H1 (cell line): ENCODE results near the gene SYF2. TPM values are rescaled to one million over a fixed set of nuclear protein-coding genes. Genes with fewer than 3 reads are reported as not detected.
A peak's percentile ranks its signal among the peaks of the same experiment; 100 is the strongest.

Experiments
- CTCF ChIA-PET: fragments of 300-600 bp; sonication (Branson Sonifier 250); formaldehyde crosslinking; loops from one replicate; lab custom pipeline; 2021; ENCODE audit not compliant: partially characterized antibody; lab: Charles Lee
- POLR2A ChIA-PET: fragments of 300-600 bp; sonication (Branson Sonifier 250); formaldehyde crosslinking; loops from one replicate; lab custom pipeline; 2021; ENCODE audit warnings: inconsistent platforms; ENCODE audit not compliant: partially characterized antibody; lab: Charles Lee
- DNase-seq, 2 experiments: peaks; one replicate each; pipeline versions ENCODE4 v3.0.0 to v3.0.0-alpha.2; 2010 to 2022; ENCODE audit warnings: low spot score in 2 of 2, low read depth in 1 of 2, mixed read lengths in 1 of 2
- FAIRE-seq: peaks from 2 replicates; lab custom pipeline; 2011; peaks lifted over from hg19 to GRCh38; lab: Jason Lieb, UNC
- H2AFZ ChIP-seq: 2 replicates; pipeline ENCODE4 v1.8.1; 2012; ENCODE audit warnings: low read length, inconsistent platforms
- H2AK5ac ChIP-seq: 2 replicates; pipeline ENCODE4 v1.6.1; 2013; ENCODE audit warnings: low read depth, low read length
- H2BK120ac ChIP-seq: replicated peaks from 2 replicates; pipeline ENCODE3; 2013; ENCODE audit warnings: low read depth, low read length, inconsistent platforms
- H2BK12ac ChIP-seq: 2 replicates; pipeline ENCODE4 v1.6.1; 2013; ENCODE audit warnings: low read depth, low read length
- H2BK15ac ChIP-seq: 2 replicates; pipeline ENCODE4 v1.6.1; 2013; ENCODE audit warnings: low read length
- H2BK20ac ChIP-seq: 2 replicates; pipeline ENCODE4 v1.6.1; 2013; ENCODE audit warnings: low read length
- H2BK5ac ChIP-seq: 2 replicates; pipeline ENCODE4 v1.6.1; 2013; ENCODE audit warnings: low read depth, low read length
- H3K14ac ChIP-seq: 2 replicates; pipeline ENCODE4 v1.6.1; 2013; ENCODE audit warnings: inconsistent platforms; ENCODE audit not compliant: insufficient read length
- H3K18ac ChIP-seq: 2 replicates; pipeline ENCODE4 v1.6.1; 2013; ENCODE audit warnings: low read length; ENCODE audit errors: extremely low read depth
- H3K23ac ChIP-seq: 2 replicates; pipeline ENCODE4 v1.6.1; 2013; ENCODE audit warnings: inconsistent platforms; ENCODE audit not compliant: insufficient read length
- H3K23me2 ChIP-seq: 2 replicates; pipeline ENCODE4 v1.6.1; 2013; ENCODE audit warnings: low read depth, low read length
- H3K27ac ChIP-seq: 2 replicates; pipeline ENCODE4 v1.6.1; 2011; ENCODE audit warnings: low read depth, low read length, inconsistent platforms
- H3K27me3 ChIP-seq, 4 experiments: replicated peaks in 1 of 4; 1 replicate in 1 of 4; 2 replicates in 3 of 4; pipeline versions ENCODE4 v1.6.1 to v1.8.1; 2011 to 2013; ENCODE audit warnings: low read length in 3 of 4, mild to moderate bottlenecking in 3 of 4, inconsistent platforms in 2 of 4, mixed read lengths in 2 of 4, moderate library complexity in 1 of 4; ENCODE audit not compliant: control insufficient read depth in 3 of 4, insufficient read depth in 3 of 4; ENCODE audit errors: extremely low read depth in 1 of 4
- H3K36me3 ChIP-seq, 4 experiments: 2 replicates each; pipeline versions ENCODE4 v1.6.1 to v1.8.1; 2011 to 2013; ENCODE audit warnings: mild to moderate bottlenecking in 4 of 4, low read length in 3 of 4, moderate library complexity in 2 of 4, control low read depth in 1 of 4, inconsistent platforms in 1 of 4; ENCODE audit not compliant: insufficient read depth in 4 of 4, control insufficient read depth in 2 of 4
- H3K4ac ChIP-seq: replicated peaks from 2 replicates; pipeline ENCODE3; 2013; ENCODE audit warnings: low read length, low read depth, mixed read lengths, inconsistent platforms; ENCODE audit not compliant: insufficient read length
- H3K4me1 ChIP-seq, 4 experiments: replicated peaks in 1 of 4; 1 replicate in 1 of 4; 2 replicates in 3 of 4; pipeline versions ENCODE4 v1.6.1 to v1.8.1; 2011 to 2013; ENCODE audit warnings: low read length in 3 of 4, inconsistent platforms in 2 of 4, mixed read lengths in 1 of 4; ENCODE audit not compliant: insufficient read depth in 4 of 4, control insufficient read depth in 3 of 4
- H3K4me2 ChIP-seq, 2 experiments: 2 replicates each; pipeline versions ENCODE4 v1.6.1 to v1.8.1; 2011 to 2013; ENCODE audit warnings: low read depth in 2 of 2, low read length in 2 of 2, control low read depth in 1 of 2, inconsistent platforms in 1 of 2, mild to moderate bottlenecking in 1 of 2; ENCODE audit not compliant: insufficient read depth in 1 of 2
- H3K4me3 ChIP-seq, 4 experiments: fragments of 200-600, 300-600 bp in 1 of 4; sonication (generic), shearing (Covaris generic), sonication (Bioruptor Twin) in 1 of 4; 2 replicates each; pipeline versions ENCODE4 v1.5.1 to v1.8.1; 2011 to 2016; ENCODE audit warnings: low read length in 4 of 4, low read depth in 3 of 4, control low read depth in 2 of 4, inconsistent platforms in 2 of 4, mild to moderate bottlenecking in 2 of 4, mixed read lengths in 1 of 4, moderate library complexity in 1 of 4; ENCODE audit not compliant: insufficient read depth in 2 of 4; ENCODE audit errors: extremely low read depth in 1 of 4
- H3K56ac ChIP-seq: replicated peaks from 2 replicates; pipeline ENCODE3; 2013; ENCODE audit warnings: low read depth, mild to moderate bottlenecking, mixed read lengths, low read length, inconsistent platforms; ENCODE audit not compliant: insufficient read length
- H3K79me1 ChIP-seq: 2 replicates; pipeline ENCODE4 v1.6.1; 2013; ENCODE audit warnings: low read depth, low read length, control low read depth
- H3K79me2 ChIP-seq, 2 experiments: 2 replicates each; pipeline versions ENCODE4 v1.6.1 to v1.8.1; 2012 to 2013; ENCODE audit warnings: low read length in 2 of 2, mild to moderate bottlenecking in 2 of 2, inconsistent platforms in 1 of 2; ENCODE audit not compliant: insufficient read depth in 2 of 2, control insufficient read depth in 1 of 2
- H3K9ac ChIP-seq, 4 experiments: replicated peaks in 1 of 4; 1 replicate in 1 of 4; 2 replicates in 3 of 4; pipeline versions ENCODE4 v1.6.1 to v1.8.1; 2011 to 2013; ENCODE audit warnings: low read depth in 3 of 4, low read length in 3 of 4, control low read depth in 2 of 4, mild to moderate bottlenecking in 2 of 4, moderate library complexity in 2 of 4, inconsistent platforms in 1 of 4; ENCODE audit errors: extremely low read depth in 1 of 4
- H3K9me3 ChIP-seq, 2 experiments: 2 replicates each; pipeline versions ENCODE4 v1.6.1 to v1.8.1; 2012 to 2013; ENCODE audit warnings: mild to moderate bottlenecking in 2 of 2, moderate library complexity in 2 of 2, control low read depth in 1 of 2, inconsistent platforms in 1 of 2, low read depth in 1 of 2, low read length in 1 of 2, mixed read lengths in 1 of 2; ENCODE audit not compliant: insufficient read depth in 2 of 2
- H4K20me1 ChIP-seq, 2 experiments: replicated peaks in 1 of 2; 2 replicates each; pipeline versions ENCODE3 to v1.8.1; 2011 to 2013; ENCODE audit warnings: inconsistent platforms in 2 of 2, low read length in 2 of 2, mild to moderate bottlenecking in 1 of 2; ENCODE audit not compliant: insufficient read depth in 2 of 2, control insufficient read depth in 1 of 2
- H4K5ac ChIP-seq: 2 replicates; pipeline ENCODE4 v1.6.1; 2013; ENCODE audit warnings: low read length, low read depth, mixed read lengths, inconsistent platforms; ENCODE audit not compliant: insufficient read length
- H4K8ac ChIP-seq: 2 replicates; pipeline ENCODE4 v1.8.0; 2013; ENCODE audit warnings: mild to moderate bottlenecking, moderate library complexity, low read length, inconsistent platforms; ENCODE audit not compliant: insufficient read depth; ENCODE audit errors: extremely low read depth
- H4K91ac ChIP-seq: replicated peaks from 2 replicates; pipeline ENCODE3; 2013; ENCODE audit warnings: low read length, mixed read lengths, inconsistent platforms; ENCODE audit not compliant: insufficient read length
- ASH2L ChIP-seq: fragments of 200-600, 300-600 bp; sonication (generic); IDR thresholded peaks from one replicate; pipeline ENCODE4 v1.7.1; 2017; ENCODE audit warnings: low read length
- CHD1 ChIP-seq: IDR thresholded peaks from 2 replicates; pipeline ENCODE4 v1.6.1; 2012; ENCODE audit warnings: low read depth, low read length, improper control_type of control experiment
- CTBP2 ChIP-seq: IDR thresholded peaks from 2 replicates; pipeline ENCODE4 v1.7.0; 2011; ENCODE audit warnings: borderline replicate concordance, mild to moderate bottlenecking, moderate library complexity, mixed read lengths, low read length; ENCODE audit not compliant: insufficient read depth, insufficient read length
- EP300 ChIP-seq, 2 experiments: IDR thresholded peaks; 1 replicate in 1 of 2; 2 replicates in 1 of 2; pipeline ENCODE4 v1.6.1; 2011 to 2012; ENCODE audit warnings: low read depth in 2 of 2, low read length in 2 of 2, mild to moderate bottlenecking in 2 of 2, borderline replicate concordance in 1 of 2, inconsistent platforms in 1 of 2, moderate library complexity in 1 of 2
- POLR2A ChIP-seq, 2 experiments: IDR thresholded peaks; 1 replicate in 1 of 2; 2 replicates in 1 of 2; pipeline ENCODE4 v1.6.1; 2011; ENCODE audit warnings: low read depth in 2 of 2, low read length in 2 of 2, mild to moderate bottlenecking in 2 of 2; ENCODE audit errors: control extremely low read depth in 1 of 2
- POLR2AphosphoS5 ChIP-seq: IDR thresholded peaks from 2 replicates; pipeline ENCODE4 v1.6.1; 2011; ENCODE audit warnings: low read depth, low read length
- RBBP5 ChIP-seq: IDR thresholded peaks from 2 replicates; pipeline ENCODE4 v1.7.1; 2012; ENCODE audit warnings: low read depth, mild to moderate bottlenecking, inconsistent platforms, low read length, moderate library complexity, borderline replicate concordance
- RXRA ChIP-seq: IDR thresholded peaks from 2 replicates; pipeline ENCODE4 v1.6.1; 2011; ENCODE audit warnings: low read depth, mild to moderate bottlenecking, low read length, moderate library complexity; ENCODE audit not compliant: insufficient read depth
- TAF1 ChIP-seq: IDR thresholded peaks from 2 replicates; pipeline ENCODE4 v1.6.1; 2011; ENCODE audit warnings: mild to moderate bottlenecking, low read depth, low read length
- TBP ChIP-seq: IDR thresholded peaks from 2 replicates; pipeline ENCODE4 v1.6.1; 2011; ENCODE audit warnings: low read depth, low read length, improper control_type of control experiment
- YY1 ChIP-seq: IDR thresholded peaks from 2 replicates; pipeline ENCODE4 v1.6.1; 2011; ENCODE audit warnings: low read depth, mild to moderate bottlenecking, low read length
- WGBS, 2 experiments: shearing (Covaris generic) in 1 of 2; methylation state at CpG; one replicate each; pipeline versions ENCODE4 v1.1.6 to v1.1.7; 2013 to 2015; ENCODE audit warnings: low lambda C conversion rate in 2 of 2, mixed read lengths in 2 of 2, inconsistent platforms in 1 of 2, low coverage in 1 of 2, missing lambda C conversion rate in 1 of 2; ENCODE audit not compliant: insufficient replicate concordance in 2 of 2, insufficient coverage in 1 of 2, insufficient read length in 1 of 2; ENCODE audit errors: extremely low coverage in 1 of 2, missing lambda C conversion rate in 1 of 2; 5-methylcytosine and 5-hydroxymethylcytosine counted together
- polyA plus RNA-seq, 7 experiments: library from polyadenylated mRNA; depleted of rRNA in 3 of 7; stranded (reverse) in 5 of 7; unstranded in 2 of 7; fragments of >200 nt in 5 of 7; fragments of 200-250 nt in 2 of 7; gene quantifications; 1 replicate in 5 of 7; 2 replicates in 1 of 7; 4 replicates in 1 of 7; pipeline versions ENCODE4 v1.2.1 to v1.2.3, GENCODE V29; 2011 to 2013; ENCODE audit warnings: missing spikeins in 2 of 7, mixed read lengths in 2 of 7
- total RNA-seq: library from RNA; stranded (reverse); fragmentation: NEBNext Ultra II Directional; extraction: Animal tissue kit (Norgen Biotek cat#: 25700); gene quantifications from 2 replicates; pipeline ENCODE4 v1.2.1, GENCODE V29; 2021

The SYF2 gene
- total and polyA plus RNA-seq, 2 of the 8 experiments (the other 6 are each of a cell fraction or from before 2014, with no cell fraction given): 7.5 to 33.0 TPM

DNA sequence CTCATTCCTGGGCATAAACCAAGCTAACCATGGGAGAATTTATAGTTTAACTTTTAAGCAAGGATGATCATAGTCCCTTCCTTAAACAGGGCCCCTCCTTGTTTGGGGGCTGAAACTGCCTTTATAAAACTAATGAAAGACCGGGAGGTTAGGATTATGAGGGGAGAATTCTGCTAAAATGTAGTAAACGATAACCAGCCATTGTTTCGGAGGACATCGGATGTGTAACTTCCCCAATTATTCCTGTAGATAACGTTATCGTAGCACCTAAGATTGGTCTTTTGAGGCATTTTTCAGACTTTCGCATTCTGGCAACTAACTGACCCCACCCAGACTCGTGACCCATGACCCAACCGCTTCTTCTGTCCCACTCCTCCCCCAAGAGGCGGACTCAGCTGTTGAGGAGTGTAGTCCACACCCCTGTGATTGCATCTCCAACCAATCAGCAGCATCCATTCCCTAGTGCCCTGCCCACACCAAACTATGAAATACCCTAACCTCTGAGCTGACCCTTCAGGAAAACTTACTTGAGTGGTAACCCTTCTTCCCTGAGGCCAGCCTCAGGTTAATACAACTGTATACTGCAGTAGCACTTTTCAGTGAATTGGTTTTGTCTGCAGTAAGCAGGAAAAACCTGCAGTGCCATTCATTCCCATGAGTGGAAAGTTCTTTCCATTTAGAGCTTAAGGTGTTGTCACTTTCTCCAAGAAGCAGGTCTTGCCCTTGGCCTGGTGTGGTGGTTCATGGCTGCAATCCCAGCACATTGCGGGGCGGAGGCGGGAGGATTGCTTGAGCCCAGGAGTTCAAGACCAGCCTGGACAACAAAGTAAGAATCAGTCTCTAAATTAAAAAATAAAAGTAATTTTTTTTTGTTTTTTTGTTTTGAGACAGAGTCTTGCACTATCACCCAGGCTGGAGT is 823 bp upstream of the SYF2 start:
- Histone ChIP-seq H4K5ac (peak overlapping the region; percentile 65), H4K91ac (peak overlapping the region; percentile 3), H2BK12ac (no peak overlapping the region; the same call in 1 of the 2 replicates), H3K4me2 (peak overlapping the region; percentile 65 to 96), H3K4me1 (peaks cover 0 to 5% (median 3%) of the 10 kb centered on the region in 4 experiments; a peak in 5 of 7 replicates), H2BK120ac (no peak overlapping the region), H3K56ac (no peak overlapping the region), H3K36me3 (peaks cover 3 to 16% (median 7%) of the 10 kb centered on the region in 4 experiments; a peak in 7 of 8 replicates), H3K79me2 (peaks cover 0 to 26% of the 10 kb centered on the region in 2 experiments; a peak in 2 of 4 replicates), H4K20me1 (peaks cover 2% of the 10 kb centered on the region in 2 experiments), H2BK20ac (no peak overlapping the region), H3K9ac (peak overlapping the region; percentile 71 to 91 (median 88)), H3K14ac (no peak overlapping the region), H3K23me2 (peaks cover 4% of the 10 kb centered on the region), H2BK5ac (peak overlapping the region; percentile 75), H2AFZ (no peak overlapping the region), H2BK15ac (no peak overlapping the region), H3K27ac (peak overlapping the region; percentile 94), H4K8ac (peak overlapping the region; percentile 88; the same call in 1 of the 2 replicates), H3K9me3 (no peaks in the 10 kb centered on the region), H3K4ac (no peak overlapping the region), H3K4me3 (peak overlapping the region; percentile 61 to 100 (median 90)), H3K23ac (no peak overlapping the region), H3K27me3 (no peaks in the 10 kb centered on the region), H2AK5ac (no peak overlapping the region), H3K18ac (peak overlapping the region; percentile 20; the same call in 1 of the 2 replicates), H3K79me1 (peaks cover 3% of the 10 kb centered on the region)
- 23% methylated on average over 13 of the region's 13 CpGs; no CpG with 5 or more reads in 1 of the 2 experiments for WGBS, 2 experiments
- peak; percentile 88 for FAIRE-seq
- peak in 1 of 2 experiments; percentile 68 for DNase-seq
- POLR2A ChIA-PET: interaction anchor here (0.6 to 2.9 kb wide), 23 partner anchors 7 to 689 kb away, joined by 3 to 66 read pairs (median 4); partner anchors contain the start of genes MACO1 and RSRP1
- CTCF ChIA-PET: interaction anchor here (1.0 to 1.8 kb wide), 4 partner anchors 15 to 30 kb away, joined by 3 to 4 read pairs (median 4); no protein-coding TSS in a partner anchor
- TF ChIP-seq POLR2AphosphoS5: peak; percentile 78
- no peak for TF ChIP-seq YY1
- TF ChIP-seq TBP: peak; percentile 58
- TF ChIP-seq RXRA: no peak
- no peak for TF ChIP-seq RBBP5
- TF ChIP-seq ASH2L: peak; percentile 0
- peak; percentile 76 for TF ChIP-seq CHD1
- TF ChIP-seq EP300 (IDR thresholded peaks at IDR 0.05; ENCODE audit: borderline replicate concordance in 1 of 2, low read depth in 2 of 2, low read length in 2 of 2): peak in 1 of 2 experiments; percentile 22; a peak in 1 of 3 replicates
- no peak for TF ChIP-seq CTBP2
- TF ChIP-seq TAF1: no peak
- peak in 1 of 2 experiments; percentile 63; a peak in 2 of 3 replicates for TF ChIP-seq POLR2A (IDR thresholded peaks at IDR 0.05; ENCODE audit: control extremely low read depth in 1 of 2, low read depth in 2 of 2, low read length in 2 of 2)
